Lung (tissue), 16 donors: ENCODE data around the gene ATXN2L. TPM values are rescaled to one million over a fixed set of nuclear protein-coding genes. Genes with fewer than 3 reads are reported as not detected.
"Not testable (repeated sequence)": the region's sequence is repeated elsewhere in the genome, so short reads cannot be mapped to it uniquely, and the experiment has no call there.

ENCODE experiments used
- ATAC-seq: fragments of 200-7000 bp; cut with Tn5 transposase; one replicate; pipeline ENCODE4 v1.9.1; 2020; ENCODE audit warnings: moderate number of reproducible peaks; ENCODE audit not compliant: insufficient read depth, low FRiP score
- DNase-seq, 3 donors: peaks; one replicate each; pipeline ENCODE4 v3.0.0-alpha.2; 2013 to 2017
- H3K27ac ChIP-seq, 2 donors: one replicate each; pipeline ENCODE4 v1.5.1; 2013; ENCODE audit warnings: mild to moderate bottlenecking in 2 of 2, moderate library complexity in 2 of 2, control low read depth in 1 of 2, inconsistent platforms in 1 of 2, low read depth in 1 of 2, low read length in 1 of 2
- H3K27me3 ChIP-seq, 3 donors: one replicate each; pipeline ENCODE4 v1.5.1; 2013; ENCODE audit warnings: low read length in 2 of 3; ENCODE audit not compliant: control insufficient read depth in 3 of 3, insufficient read depth in 3 of 3
- H3K36me3 ChIP-seq, 4 donors: one replicate each; pipeline ENCODE4 v1.5.1; 2013; ENCODE audit warnings: low read length in 4 of 4, mild to moderate bottlenecking in 1 of 4, moderate library complexity in 1 of 4; ENCODE audit not compliant: control insufficient read depth in 4 of 4, insufficient read depth in 4 of 4
- H3K4me1 ChIP-seq, 5 donors: one replicate each; pipeline ENCODE4 v1.5.1; 2013; ENCODE audit warnings: low read length in 5 of 5, mild to moderate bottlenecking in 2 of 5, moderate library complexity in 1 of 5; ENCODE audit not compliant: control insufficient read depth in 5 of 5, insufficient read depth in 5 of 5
- H3K4me3 ChIP-seq: one replicate; pipeline ENCODE4 v1.5.1; 2013; ENCODE audit warnings: mild to moderate bottlenecking, control low read depth, moderate library complexity
- H3K9ac ChIP-seq, 2 donors: one replicate each; pipeline ENCODE4 v1.5.1; 2013; ENCODE audit warnings: low read length in 2 of 2, control low read depth in 1 of 2; ENCODE audit not compliant: insufficient read depth in 1 of 2
- H3K9me3 ChIP-seq, 4 donors: one replicate each; pipeline ENCODE4 v1.5.1; 2013; ENCODE audit warnings: low read length in 3 of 4, mild to moderate bottlenecking in 1 of 4, moderate library complexity in 1 of 4; ENCODE audit not compliant: control insufficient read depth in 4 of 4, insufficient read depth in 3 of 4
- WGBS, 2 donors: extraction: QIAGEN DNeasy Blood & Tissue Kit; methylation state at CpG; one replicate each; pipeline ENCODE4 v1.1.7; 2013; 5-methylcytosine and 5-hydroxymethylcytosine counted together
- long read RNA-seq, 5 donors: transcript quantifications; one replicate each; lab custom pipeline, GENCODE V29; 2026
- polyA plus RNA-seq, 2 donors: library from polyadenylated mRNA; stranded (reverse); fragments of 200-250 nt; gene quantifications; one replicate each; pipeline ENCODE4 v1.2.1, GENCODE V29; 2013
- total RNA-seq, 2 donors: library from RNA; depleted of rRNA in 1 of 2; stranded (reverse); fragments of >200 nt in 1 of 2; gene quantifications; one replicate each; pipeline ENCODE4 v1.2.1, GENCODE V29; 2014 to 2021
- TF ChIP-seq, protein P1 (sequence below): IDR thresholded peaks from 2 replicates; pipeline ENCODE4 v1.5.1; 2012; ENCODE audit warnings: mild to moderate bottlenecking; ENCODE audit errors: control extremely low read depth, extremely low read depth
- donor health status: control.
- donor health status: control.
- donor health status: Bipolar disorder and iron deficiency.
- donor health status: healthy.
- donor health status: DM: yes; HTN: yes; CAD: no.

ATXN2L gene, protein sequence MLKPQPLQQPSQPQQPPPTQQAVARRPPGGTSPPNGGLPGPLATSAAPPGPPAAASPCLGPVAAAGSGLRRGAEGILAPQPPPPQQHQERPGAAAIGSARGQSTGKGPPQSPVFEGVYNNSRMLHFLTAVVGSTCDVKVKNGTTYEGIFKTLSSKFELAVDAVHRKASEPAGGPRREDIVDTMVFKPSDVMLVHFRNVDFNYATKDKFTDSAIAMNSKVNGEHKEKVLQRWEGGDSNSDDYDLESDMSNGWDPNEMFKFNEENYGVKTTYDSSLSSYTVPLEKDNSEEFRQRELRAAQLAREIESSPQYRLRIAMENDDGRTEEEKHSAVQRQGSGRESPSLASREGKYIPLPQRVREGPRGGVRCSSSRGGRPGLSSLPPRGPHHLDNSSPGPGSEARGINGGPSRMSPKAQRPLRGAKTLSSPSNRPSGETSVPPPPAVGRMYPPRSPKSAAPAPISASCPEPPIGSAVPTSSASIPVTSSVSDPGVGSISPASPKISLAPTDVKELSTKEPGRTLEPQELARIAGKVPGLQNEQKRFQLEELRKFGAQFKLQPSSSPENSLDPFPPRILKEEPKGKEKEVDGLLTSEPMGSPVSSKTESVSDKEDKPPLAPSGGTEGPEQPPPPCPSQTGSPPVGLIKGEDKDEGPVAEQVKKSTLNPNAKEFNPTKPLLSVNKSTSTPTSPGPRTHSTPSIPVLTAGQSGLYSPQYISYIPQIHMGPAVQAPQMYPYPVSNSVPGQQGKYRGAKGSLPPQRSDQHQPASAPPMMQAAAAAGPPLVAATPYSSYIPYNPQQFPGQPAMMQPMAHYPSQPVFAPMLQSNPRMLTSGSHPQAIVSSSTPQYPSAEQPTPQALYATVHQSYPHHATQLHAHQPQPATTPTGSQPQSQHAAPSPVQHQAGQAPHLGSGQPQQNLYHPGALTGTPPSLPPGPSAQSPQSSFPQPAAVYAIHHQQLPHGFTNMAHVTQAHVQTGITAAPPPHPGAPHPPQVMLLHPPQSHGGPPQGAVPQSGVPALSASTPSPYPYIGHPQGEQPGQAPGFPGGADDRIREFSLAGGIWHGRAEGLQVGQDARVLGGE
- total RNA-seq, result 100 to 1,000 TPM in 1 of 2 donors, 10 to 100 TPM in 1; 73.0 to 140 TPM
- polyA plus RNA-seq, result 100 to 1,000 TPM in 1 of 2 donors, 10 to 100 TPM in 1; 72.1 to 109 TPM
- long read RNA-seq, donor 1, full-length matches to known transcripts, result 7 of 18 reads
- long read RNA-seq, donor 1, partial matches to known transcripts, result 11 of 18 reads
- long read RNA-seq, donor 1, other reads (novel, unspliced or antisense), result 0 of 18 reads
- long read RNA-seq, donor 2, partial matches to known transcripts, result 0 of 2 reads
- long read RNA-seq, donor 2, other reads (novel, unspliced or antisense), result 0 of 2 reads
- long read RNA-seq, donor 3, partial matches to known transcripts, result 6 of 10 reads
- long read RNA-seq, donor 3, other reads (novel, unspliced or antisense), result 0 of 10 reads
- long read RNA-seq, donor 4, partial matches to known transcripts, result 0 of 5 reads
- long read RNA-seq, donor 4, other reads (novel, unspliced or antisense), result 0 of 5 reads
- long read RNA-seq, donor 5, partial matches to known transcripts, result 42 of 49 reads
- long read RNA-seq, donor 5, other reads (novel, unspliced or antisense), result 0 of 49 reads

DNA sequence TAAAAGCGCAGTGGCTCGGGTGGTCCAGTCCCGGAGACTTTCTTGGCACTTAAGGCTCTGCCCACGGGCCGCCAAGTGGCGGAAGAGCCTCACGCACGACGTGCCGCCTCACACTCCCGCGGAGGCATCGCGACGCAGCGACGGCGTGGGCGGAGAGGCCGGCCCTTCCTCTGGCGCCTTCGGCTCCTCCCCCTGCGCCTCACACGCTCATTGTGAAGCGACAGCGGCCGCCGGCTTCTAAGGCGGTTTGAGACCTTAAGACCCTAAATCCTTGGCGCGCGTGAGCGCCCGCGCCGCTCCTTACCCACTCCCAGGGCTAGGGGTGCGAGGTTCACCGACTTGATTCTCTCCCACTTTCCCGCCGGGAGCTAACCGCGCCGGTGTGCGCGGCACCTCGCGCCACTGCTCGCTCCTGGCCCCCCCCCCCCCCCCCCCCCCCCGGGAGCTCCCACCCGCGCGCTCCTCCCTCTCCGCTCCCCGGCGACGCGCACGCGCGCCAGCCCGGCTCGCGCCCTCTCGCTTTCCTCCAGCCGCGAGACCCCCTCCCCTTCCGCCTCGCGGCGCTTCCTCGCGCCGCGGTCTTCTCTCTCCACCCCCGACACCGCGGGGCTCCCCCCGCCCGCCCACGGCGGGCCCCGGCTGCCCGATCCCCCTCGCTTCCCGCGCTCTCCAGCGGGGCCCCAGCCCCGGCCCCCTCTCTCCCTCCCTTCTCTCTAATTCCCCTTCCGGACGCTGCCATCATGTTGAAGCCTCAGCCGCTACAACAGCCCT lies at the start of gene ATXN2L:
Gene ATXN2L (plus strand): TSS at position 480 of the 771 bp plus-strand sequence. CDS start 261 bp downstream, at position 741.
- Histone ChIP-seq H3K9me3 (no peaks in the 10 kb centered on the region), H3K27ac (peak within 1 kb of the TSS; percentile 98 to 100), H3K9ac (peak within 1 kb of the TSS; percentile 44 to 80), H3K27me3 (no peaks in the 10 kb centered on the region), H3K4me3 (peak within 1 kb of the TSS; percentile 98), H3K36me3 (peaks cover 11 to 27% (median 14%) of the 10 kb centered on the region in 4 donors), H3K4me1 (peaks cover 0 to 18% (median 6%) of the 10 kb centered on the region in 5 donors)
- TF ChIP-seq, protein P1, sequence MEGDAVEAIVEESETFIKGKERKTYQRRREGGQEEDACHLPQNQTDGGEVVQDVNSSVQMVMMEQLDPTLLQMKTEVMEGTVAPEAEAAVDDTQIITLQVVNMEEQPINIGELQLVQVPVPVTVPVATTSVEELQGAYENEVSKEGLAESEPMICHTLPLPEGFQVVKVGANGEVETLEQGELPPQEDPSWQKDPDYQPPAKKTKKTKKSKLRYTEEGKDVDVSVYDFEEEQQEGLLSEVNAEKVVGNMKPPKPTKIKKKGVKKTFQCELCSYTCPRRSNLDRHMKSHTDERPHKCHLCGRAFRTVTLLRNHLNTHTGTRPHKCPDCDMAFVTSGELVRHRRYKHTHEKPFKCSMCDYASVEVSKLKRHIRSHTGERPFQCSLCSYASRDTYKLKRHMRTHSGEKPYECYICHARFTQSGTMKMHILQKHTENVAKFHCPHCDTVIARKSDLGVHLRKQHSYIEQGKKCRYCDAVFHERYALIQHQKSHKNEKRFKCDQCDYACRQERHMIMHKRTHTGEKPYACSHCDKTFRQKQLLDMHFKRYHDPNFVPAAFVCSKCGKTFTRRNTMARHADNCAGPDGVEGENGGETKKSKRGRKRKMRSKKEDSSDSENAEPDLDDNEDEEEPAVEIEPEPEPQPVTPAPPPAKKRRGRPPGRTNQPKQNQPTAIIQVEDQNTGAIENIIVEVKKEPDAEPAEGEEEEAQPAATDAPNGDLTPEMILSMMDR, result no peak
- ATAC-seq (peak; percentile 86), DNase-seq (peak; percentile 95 to 99 (median 96))
- WGBS, 2 donors, result 0 to 1% methylated on average over 63 to 89 of the region's 91 CpGs

DNA sequence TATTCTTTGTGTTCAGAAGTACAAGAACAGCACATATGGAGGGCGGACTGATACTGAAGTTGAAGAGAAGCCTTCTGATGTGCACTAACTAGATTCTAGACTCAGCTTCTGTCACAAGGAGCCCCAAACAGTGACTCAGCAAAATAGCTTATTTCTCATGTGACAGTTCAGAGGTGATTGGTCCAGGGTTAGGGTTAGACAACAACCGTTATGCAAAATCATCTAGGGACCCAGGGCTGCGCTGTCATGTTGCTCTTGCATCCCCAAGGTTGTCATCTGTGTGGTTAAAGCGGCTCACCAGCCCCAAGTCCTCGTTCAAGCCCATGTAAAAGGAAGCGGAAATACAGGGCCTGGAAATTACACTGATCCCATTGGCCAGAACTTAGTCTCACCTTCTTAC lies 41.1 kb upstream of the ATXN2L start:
- not testable (repeated sequence) for H3K9ac ChIP-seq, H3K9me3 ChIP-seq, H3K36me3 ChIP-seq, H3K27ac ChIP-seq, DNase-seq, H3K4me3 ChIP-seq, ATAC-seq, H3K4me1 ChIP-seq, H3K27me3 ChIP-seq
- no CpG with 5 or more reads among the region's 6 CpGs for WGBS, 2 donors

DNA sequence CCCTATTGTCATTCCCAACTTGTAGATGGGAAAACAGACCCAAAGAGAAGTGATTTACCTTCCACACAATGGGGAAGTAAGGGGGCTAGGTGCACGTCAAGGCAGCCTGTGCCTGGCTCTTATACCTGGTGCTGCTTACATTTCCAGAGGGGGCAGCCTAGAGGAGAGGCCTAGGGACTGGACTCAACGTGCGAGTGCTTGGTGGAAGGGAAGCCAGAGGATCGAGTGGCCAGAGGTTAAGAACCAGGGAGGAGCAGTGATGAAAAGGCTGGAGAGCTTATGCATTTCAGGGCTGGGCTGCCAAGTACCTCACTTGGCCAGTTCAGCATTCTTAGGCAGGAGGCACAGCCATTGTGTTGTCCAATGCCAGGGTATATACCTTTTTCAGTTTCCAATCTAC lies 40.4 kb upstream of the ATXN2L start:
- no CpG with 5 or more reads among the region's 4 CpGs for WGBS, 2 donors
- ATAC-seq, H3K9ac ChIP-seq: not testable (repeated sequence)

More for the DNA sequence above, 40.4 kb upstream of the ATXN2L start:
- not testable (repeated sequence) for H3K27me3 ChIP-seq, DNase-seq, H3K9me3 ChIP-seq, H3K4me1 ChIP-seq, H3K36me3 ChIP-seq, H3K27ac ChIP-seq, H3K4me3 ChIP-seq
